GM21786 (cell line): ENCODE measurements around the gene CRX.
"Not testable (repeated sequence)": the region's sequence is repeated elsewhere in the genome, so short reads cannot be mapped to it uniquely, and the experiment has no call there.

Experiments used
- ATAC-seq: cut with Tn5 transposase; IDR thresholded peaks from one replicate; pipeline ENCODE4 v1.9.1; 2021; ENCODE audit not compliant: unreplicated experiment

CRX gene

GRCh38 chr19:47858646-47859285 lies 37.0 kb downstream of the CRX start, which contains the start of gene TPRX2:
TPRX2 (plus strand) TSS chr19:47859235; CDS start chr19:47859247, 12 bp downstream.
- ATAC-seq: not testable (repeated sequence)

- not testable (repeated sequence) for ATAC-seq
Measured at GRCh38 chr19:47859838-47860237, 38.1 kb downstream of the CRX start.

- no peak for ATAC-seq
Measured at GRCh38 chr19:47860602-47861297, 39.0 kb downstream of the CRX start.

- no peak for ATAC-seq
Measured at GRCh38 chr19:47861630-47862029, 39.9 kb downstream of the CRX start.

GRCh38 chr19:47863514-47863936 lies 41.8 kb downstream of the CRX start:
- ATAC-seq: no peak

GRCh38 chr19:47865166-47865565 lies 43.4 kb downstream of the CRX start:
- ATAC-seq: no peak

GRCh38 chr19:47878906-47879305 lies 57.2 kb downstream of the CRX start:
- ATAC-seq: no peak

- ATAC-seq: not testable (repeated sequence)
Measured at GRCh38 chr19:47879385-47879784, 57.6 kb downstream of the CRX start.

GRCh38 chr19:47881757-47882156 lies 60.0 kb downstream of the CRX start:
- no peak for ATAC-seq

GRCh38 chr19:47882890-47883289 lies 61.2 kb downstream of the CRX start:
- no peak for ATAC-seq

GRCh38 chr19:47885067-47885463 lies 63.3 kb downstream of the CRX start:
- ATAC-seq: no peak

- ATAC-seq: no peak
Measured at GRCh38 chr19:47886010-47886559, 64.3 kb downstream of the CRX start, which contains the start of gene SULT2A1. SULT2A1 (minus strand) TSS chr19:47886315; CDS start chr19:47886257, 58 bp downstream.

- ATAC-seq: no peak
Measured at GRCh38 chr19:47890865-47891621, 69.3 kb downstream of the CRX start.

- ATAC-seq: no peak
Measured at GRCh38 chr19:47891622-47891922, 69.8 kb downstream of the CRX start.

- ATAC-seq: no peak
Measured at GRCh38 chr19:47891923-47892666, 70.4 kb downstream of the CRX start.
